ENCODE data around the gene MGLL.

GRCh38 chr3:127680146-127680661 is 142.1 kb downstream of the MGLL start:
- TF ChIP-seq EZH2 (IDR thresholded peaks at IDR 0.05) (no peak), POLR2AphosphoS5 (IDR thresholded peaks at IDR 0.05; ENCODE audit: borderline replicate concordance, low read depth, low read length) (no peak), FOXP2 (optimal IDR thresholded peaks at IDR 0.05; ENCODE audit: control extremely low read depth, extremely low read length, insufficient read depth) (no peak)

All from SK-N-MC (cell line).